Mesodermal cell (in vitro differentiated cells): ENCODE measurements around the gene ZDHHC16.

Experiments used
- H3K27ac ChIP-seq: 2 replicates; pipeline ENCODE4 v1.7.0; 2013; ENCODE audit warnings: mild to moderate bottlenecking, low read depth, low read length, moderate library complexity; ENCODE audit not compliant: severe bottlenecking
- H3K36me3 ChIP-seq: 2 replicates; pipeline ENCODE4 v1.7.1; 2013; ENCODE audit warnings: mild to moderate bottlenecking, low read length, moderate library complexity; ENCODE audit not compliant: control insufficient read depth, insufficient read depth
- H3K4me1 ChIP-seq: one replicate; pipeline ENCODE4 v1.7.1; 2013; ENCODE audit warnings: mild to moderate bottlenecking, low read length; ENCODE audit not compliant: insufficient read depth, control insufficient read depth, poor library complexity, severe bottlenecking
- H3K4me3 ChIP-seq: 2 replicates; pipeline ENCODE4 v1.7.0; 2013; ENCODE audit warnings: low read length, control low read depth, mild to moderate bottlenecking; ENCODE audit not compliant: insufficient read depth, poor library complexity, severe bottlenecking; ENCODE audit errors: extremely low read depth
- H3K9me3 ChIP-seq: 2 replicates; pipeline ENCODE4 v1.7.1; 2013; ENCODE audit warnings: mild to moderate bottlenecking, low read length, moderate library complexity; ENCODE audit not compliant: control insufficient read depth
- WGBS, 2 experiments: methylation state at CpG; one replicate each; pipeline ENCODE4 v1.1.5; 2013; ENCODE audit warnings: missing lambda C conversion rate in 2 of 2; ENCODE audit not compliant: insufficient coverage in 2 of 2; 5-methylcytosine and 5-hydroxymethylcytosine counted together

ZDHHC16 gene

DNA sequence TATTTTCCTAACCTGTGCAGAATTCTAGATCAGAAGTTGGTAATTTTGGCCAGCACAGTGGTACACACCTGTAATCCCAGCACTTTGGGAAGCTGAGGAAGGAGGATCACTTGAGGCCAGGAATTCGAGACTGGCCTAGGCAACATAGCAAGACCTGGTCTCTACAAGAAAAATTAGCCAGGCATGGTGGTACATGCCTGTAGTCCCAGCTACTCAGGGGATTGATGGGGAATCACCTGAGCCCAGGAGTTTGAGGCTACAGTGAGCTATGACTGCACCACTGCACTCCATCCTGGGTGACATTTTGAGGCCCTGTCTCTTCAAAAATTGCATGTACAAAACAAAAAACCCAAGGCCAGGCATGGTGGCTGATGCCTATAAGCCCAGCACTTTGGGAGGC, 11.4 kb upstream of the ZDHHC16 start:
- Histone ChIP-seq H3K27ac (no peak overlapping the region), H3K4me1 (no peaks in the 10 kb centered on the region), H3K4me3 (no peak overlapping the region), H3K36me3 (peaks cover 84% of the 10 kb centered on the region), H3K9me3 (no peaks in the 10 kb centered on the region)
- 89 to 100% methylated on average over 1 of the region's 1 CpG for WGBS, 2 experiments

DNA sequence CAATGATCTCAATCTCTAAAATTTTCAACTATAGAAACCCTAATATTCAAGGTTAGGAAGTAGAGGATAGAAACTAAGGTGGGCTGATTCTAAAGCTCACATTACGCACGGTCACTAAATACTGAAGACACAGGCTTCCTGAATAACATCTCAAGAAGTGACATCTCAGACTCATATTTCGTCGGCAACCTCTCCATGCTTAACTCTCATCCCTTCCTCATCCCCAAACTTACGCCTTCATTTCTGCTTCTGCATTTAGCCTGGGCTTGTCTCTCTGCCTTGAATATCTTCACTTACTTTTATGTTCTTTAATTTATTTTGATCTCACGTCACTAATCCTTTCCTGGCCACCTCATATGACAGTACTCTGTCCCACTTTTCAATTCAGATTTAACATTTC, 10.8 kb upstream of the ZDHHC16 start:
- 86 to 94% methylated on average over 5 of the region's 6 CpGs for WGBS, 2 experiments
- no peaks in the 10 kb centered on the region for H3K4me1 ChIP-seq
- no peak overlapping the region for H3K4me3 ChIP-seq
- no peaks in the 10 kb centered on the region for H3K9me3 ChIP-seq
- peaks cover 82% of the 10 kb centered on the region for H3K36me3 ChIP-seq
- H3K27ac ChIP-seq = no peak overlapping the region

DNA sequence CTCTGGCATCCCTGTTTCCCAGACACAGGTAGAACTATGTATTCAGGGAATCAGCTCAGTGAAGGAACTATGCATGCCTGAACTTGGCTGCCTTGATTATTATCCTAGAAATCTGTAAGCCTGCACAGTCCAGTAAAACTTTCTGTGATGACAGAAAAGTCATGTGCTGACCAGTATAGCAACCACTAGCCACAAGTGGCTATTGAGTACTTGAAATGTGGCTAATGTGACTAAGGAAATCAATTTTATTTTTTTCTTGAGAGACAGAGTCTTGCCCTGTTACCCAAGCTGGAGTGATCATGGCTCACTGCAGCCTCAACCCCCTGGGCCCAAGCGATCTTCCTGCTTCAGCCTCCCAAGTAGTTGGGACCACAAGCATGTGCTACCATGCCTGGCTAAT, 3.7 kb upstream of the ZDHHC16 start:
- Histone ChIP-seq H3K9me3 (no peaks in the 10 kb centered on the region), H3K36me3 (peaks cover 54% of the 10 kb centered on the region), H3K27ac (no peak overlapping the region), H3K4me3 (no peak overlapping the region), H3K4me1 (peaks cover 9% of the 10 kb centered on the region)
- 93 to 100% methylated on average over 1 of the region's 1 CpG for WGBS, 2 experiments

DNA sequence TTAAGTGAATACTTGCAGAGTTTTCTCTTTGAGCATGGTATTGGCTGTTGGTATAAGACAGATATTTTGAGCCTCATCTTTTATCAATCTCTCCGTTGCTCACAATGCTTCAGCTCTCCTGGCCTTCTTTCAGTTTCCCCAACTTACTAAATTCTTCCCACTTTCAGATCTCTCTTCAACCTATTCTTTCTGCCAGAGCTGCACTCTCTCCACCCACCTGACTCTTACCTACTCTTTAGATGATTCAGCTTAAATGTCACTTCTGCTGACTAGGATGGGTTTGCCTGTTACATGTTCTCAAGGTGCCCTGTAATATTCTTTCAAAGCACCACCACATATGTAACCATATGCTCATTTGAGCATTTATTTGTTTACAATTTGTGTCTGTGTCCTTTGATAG, 1.8 kb upstream of the ZDHHC16 start:
- no peak overlapping the region for H3K27ac ChIP-seq
- peaks cover 14% of the 10 kb centered on the region for H3K4me1 ChIP-seq
- WGBS, 2 experiments = 86 to 100% methylated on average over 1 of the region's 1 CpG
- H3K9me3 ChIP-seq = no peaks in the 10 kb centered on the region
- H3K4me3 ChIP-seq = no peak overlapping the region
- H3K36me3 ChIP-seq = peaks cover 43% of the 10 kb centered on the region

DNA sequence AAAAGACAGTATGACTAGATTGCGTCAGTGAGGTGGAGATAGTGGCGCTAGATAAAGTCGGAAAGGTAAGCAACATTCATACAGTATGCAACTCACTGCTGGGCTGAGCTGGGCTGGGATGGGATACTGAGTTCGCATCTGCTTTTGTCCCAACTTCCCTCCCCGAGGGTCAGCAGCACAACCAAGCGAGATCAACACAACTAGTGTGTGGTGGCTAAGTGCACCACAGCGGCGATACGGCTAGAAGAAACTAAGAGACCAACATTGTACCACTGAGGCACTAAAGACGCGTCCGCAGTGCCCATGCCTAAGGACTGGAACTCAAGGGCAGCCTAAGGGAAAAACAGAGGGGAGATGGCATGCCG, 636 bp upstream of the ZDHHC16 start:
- Histone ChIP-seq H3K4me1 (peaks cover 14% of the 10 kb centered on the region), H3K4me3 (peak overlapping the region; percentile 93), H3K36me3 (peaks cover 38% of the 10 kb centered on the region), H3K27ac (peak overlapping the region; percentile 53), H3K9me3 (no peaks in the 10 kb centered on the region)
- 2 to 9% methylated on average over 9 to 12 of the region's 13 CpGs for WGBS, 2 experiments

DNA sequence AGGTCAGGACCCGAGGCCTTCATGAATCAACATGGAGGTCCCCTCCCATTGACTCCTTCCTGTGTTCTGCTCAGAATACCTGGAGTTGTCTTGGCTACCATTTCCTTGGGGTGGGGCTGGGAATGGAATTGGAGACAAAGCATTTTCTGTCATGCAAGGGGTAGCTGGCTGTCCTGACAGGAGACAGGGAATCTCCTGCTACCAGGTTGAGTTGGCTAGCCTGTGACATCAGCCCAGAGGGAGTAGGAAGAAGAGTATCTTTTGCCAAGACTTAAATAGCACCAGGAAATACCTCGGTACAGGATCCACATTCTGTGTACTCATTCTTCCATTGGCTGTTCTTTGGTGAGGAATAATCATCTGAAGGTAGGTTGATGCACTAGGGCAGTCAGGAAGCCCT, 4.9 kb downstream of the ZDHHC16 start:
- H3K27ac ChIP-seq = no peak overlapping the region
- H3K9me3 ChIP-seq = no peaks in the 10 kb centered on the region
- peaks cover 11% of the 10 kb centered on the region for H3K4me1 ChIP-seq
- 88 to 100% methylated on average over 1 of the region's 2 CpGs for WGBS, 2 experiments
- no peak overlapping the region for H3K4me3 ChIP-seq
- peaks cover 66% of the 10 kb centered on the region for H3K36me3 ChIP-seq

DNA sequence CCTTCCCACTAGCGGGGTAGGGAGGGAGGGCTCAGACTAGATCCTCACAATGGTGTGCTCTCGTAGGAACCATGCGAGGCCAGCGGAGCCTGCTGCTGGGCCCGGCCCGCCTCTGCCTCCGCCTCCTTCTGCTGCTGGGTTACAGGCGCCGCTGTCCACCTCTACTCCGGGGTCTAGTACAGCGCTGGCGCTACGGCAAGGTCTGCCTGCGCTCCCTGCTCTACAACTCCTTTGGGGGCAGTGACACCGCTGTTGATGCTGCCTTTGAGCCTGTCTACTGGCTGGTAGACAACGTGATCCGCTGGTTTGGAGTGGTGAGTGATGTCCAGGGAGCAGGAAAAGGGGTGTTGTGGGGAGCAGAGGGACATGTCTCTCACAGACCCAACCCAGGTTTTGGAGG, 5.6 kb downstream of the ZDHHC16 start:
- no peaks in the 10 kb centered on the region for H3K9me3 ChIP-seq
- 93 to 95% methylated on average over 16 to 17 of the region's 17 CpGs for WGBS, 2 experiments
- no peak overlapping the region for H3K4me3 ChIP-seq
- peaks cover 11% of the 10 kb centered on the region for H3K4me1 ChIP-seq
- H3K27ac ChIP-seq = no peak overlapping the region
- peaks cover 73% of the 10 kb centered on the region for H3K36me3 ChIP-seq

DNA sequence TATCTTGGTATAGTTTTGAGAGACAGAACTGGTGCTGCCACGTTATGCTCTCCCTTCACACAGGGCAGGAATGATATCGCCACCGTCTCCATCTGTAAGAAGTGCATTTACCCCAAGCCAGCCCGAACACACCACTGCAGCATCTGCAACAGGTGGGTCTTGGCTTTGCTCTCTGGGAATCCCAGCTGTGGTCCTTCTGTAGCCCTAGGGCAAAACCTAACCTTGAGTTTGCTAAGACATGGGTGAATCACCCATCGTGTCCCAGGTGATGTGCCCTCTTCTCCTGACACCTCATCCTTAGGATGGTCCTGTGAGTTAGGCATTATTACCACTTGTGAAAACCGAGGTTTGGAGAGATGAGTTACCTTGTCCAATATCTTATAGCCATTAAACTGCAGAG, 6.4 kb downstream of the ZDHHC16 start:
- WGBS, 2 experiments = 90 to 97% methylated on average over 4 to 5 of the region's 6 CpGs
- no peak overlapping the region for H3K4me3 ChIP-seq
- peaks cover 78% of the 10 kb centered on the region for H3K36me3 ChIP-seq
- H3K27ac ChIP-seq = no peak overlapping the region
- no peaks in the 10 kb centered on the region for H3K9me3 ChIP-seq
- H3K4me1 ChIP-seq = peaks cover 5% of the 10 kb centered on the region

DNA sequence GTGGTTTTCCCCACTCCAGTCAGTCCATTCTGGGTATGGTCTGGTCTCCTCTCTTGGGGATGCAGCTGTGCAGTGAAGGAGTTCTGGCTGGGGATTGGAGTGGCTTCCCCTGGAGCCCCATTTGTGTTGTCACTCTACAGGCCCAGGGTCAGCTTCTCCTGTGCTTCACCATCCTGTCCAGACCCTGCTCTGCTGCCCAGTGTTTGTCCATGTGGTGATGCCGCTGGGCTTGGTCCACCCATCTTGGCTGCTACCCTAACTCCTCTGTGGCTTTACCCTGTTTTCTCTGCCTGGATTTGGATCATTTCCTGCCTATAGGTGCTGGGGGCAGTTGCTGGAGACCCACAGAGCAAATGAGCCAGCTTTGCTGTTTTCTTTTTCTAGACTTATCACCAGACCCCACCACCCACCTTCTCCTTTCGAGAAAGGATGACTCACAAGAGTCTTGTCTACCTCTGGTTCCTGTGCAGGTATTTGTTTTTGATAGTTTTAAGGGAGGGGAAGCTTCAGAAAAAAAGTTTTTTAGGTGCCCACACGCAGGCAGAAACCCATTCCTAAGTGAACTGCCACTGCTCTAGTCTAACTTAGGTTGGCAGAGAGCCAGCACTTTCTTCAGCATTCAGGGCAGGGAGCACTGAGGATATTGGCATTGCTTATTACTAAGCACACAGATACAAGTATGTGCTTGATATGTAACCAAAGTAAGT, 8.5 kb downstream of the ZDHHC16 start:
- Histone ChIP-seq H3K4me3 (no peak overlapping the region), H3K4me1 (no peaks in the 10 kb centered on the region), H3K36me3 (peaks cover 90% of the 10 kb centered on the region), H3K27ac (no peak overlapping the region), H3K9me3 (no peaks in the 10 kb centered on the region)
- WGBS, 2 experiments = 94% methylated on average over 2 of the region's 3 CpGs

DNA sequence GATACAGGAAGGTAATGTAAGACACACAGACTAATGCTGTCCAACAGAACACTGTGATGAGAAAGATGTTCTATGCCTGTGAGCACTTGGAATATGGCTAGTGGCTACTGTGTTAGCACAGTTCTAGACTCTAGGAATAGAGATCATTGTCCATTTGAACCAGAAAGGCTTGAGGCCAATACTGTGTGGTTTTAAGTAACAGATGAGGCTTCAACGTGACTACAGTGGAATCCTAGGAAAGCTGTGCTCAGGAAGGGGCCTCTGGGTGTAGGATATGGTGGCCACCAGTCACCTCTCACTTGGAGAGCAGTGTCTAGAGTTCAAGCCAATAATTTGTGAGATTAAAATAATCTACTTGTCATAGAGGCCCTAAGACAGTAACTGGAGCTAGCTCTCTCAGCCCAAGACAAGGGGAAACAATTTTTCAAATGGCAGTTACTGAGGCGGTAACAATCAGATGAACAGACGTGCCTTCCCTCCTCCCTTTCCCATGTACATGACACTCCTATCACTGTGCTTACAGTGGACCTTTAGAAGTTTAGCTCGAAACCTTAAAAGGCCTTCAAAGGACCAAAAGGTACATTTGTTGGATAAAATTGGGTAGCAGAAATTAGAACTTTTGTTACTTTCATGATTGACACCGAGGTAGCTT, 10.2 kb downstream of the ZDHHC16 start:
- WGBS, 2 experiments = 74 to 93% methylated on average over 3 to 5 of the region's 5 CpGs
- peaks cover 98% of the 10 kb centered on the region for H3K36me3 ChIP-seq
- no peaks in the 10 kb centered on the region for H3K9me3 ChIP-seq
- H3K4me1 ChIP-seq = no peaks in the 10 kb centered on the region
- H3K4me3 ChIP-seq = no peak overlapping the region
- H3K27ac ChIP-seq = no peak overlapping the region

DNA sequence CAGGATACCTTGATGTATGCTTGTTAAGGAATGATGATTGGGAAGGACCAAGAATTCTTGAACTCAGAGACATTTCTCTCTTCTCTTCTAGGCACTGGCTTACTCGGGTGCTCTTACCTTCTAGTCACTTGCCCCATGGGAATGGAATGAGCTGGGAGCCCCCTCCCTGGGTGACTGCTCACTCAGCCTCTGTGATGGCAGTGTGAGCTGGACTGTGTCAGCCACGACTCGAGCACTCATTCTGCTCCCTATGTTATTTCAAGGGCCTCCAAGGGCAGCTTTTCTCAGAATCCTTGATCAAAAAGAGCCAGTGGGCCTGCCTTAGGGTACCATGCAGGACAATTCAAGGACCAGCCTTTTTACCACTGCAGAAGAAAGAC, 10.7 kb downstream of the ZDHHC16 start:
- H3K36me3 ChIP-seq = peaks cover 99% of the 10 kb centered on the region
- 83 to 100% methylated on average over 2 to 3 of the region's 3 CpGs for WGBS, 2 experiments

More for the DNA sequence above, 10.7 kb downstream of the ZDHHC16 start:
- Histone ChIP-seq H3K27ac (no peak overlapping the region), H3K4me3 (no peak overlapping the region), H3K9me3 (no peaks in the 10 kb centered on the region), H3K4me1 (no peaks in the 10 kb centered on the region)
